GM21390 (cell line): ENCODE results near the gene PDE2A.

Experiments
- ATAC-seq: cut with Tn5 transposase; IDR thresholded peaks from one replicate; pipeline ENCODE4 v1.9.1; 2021; ENCODE audit not compliant: unreplicated experiment

The PDE2A gene

DNA sequence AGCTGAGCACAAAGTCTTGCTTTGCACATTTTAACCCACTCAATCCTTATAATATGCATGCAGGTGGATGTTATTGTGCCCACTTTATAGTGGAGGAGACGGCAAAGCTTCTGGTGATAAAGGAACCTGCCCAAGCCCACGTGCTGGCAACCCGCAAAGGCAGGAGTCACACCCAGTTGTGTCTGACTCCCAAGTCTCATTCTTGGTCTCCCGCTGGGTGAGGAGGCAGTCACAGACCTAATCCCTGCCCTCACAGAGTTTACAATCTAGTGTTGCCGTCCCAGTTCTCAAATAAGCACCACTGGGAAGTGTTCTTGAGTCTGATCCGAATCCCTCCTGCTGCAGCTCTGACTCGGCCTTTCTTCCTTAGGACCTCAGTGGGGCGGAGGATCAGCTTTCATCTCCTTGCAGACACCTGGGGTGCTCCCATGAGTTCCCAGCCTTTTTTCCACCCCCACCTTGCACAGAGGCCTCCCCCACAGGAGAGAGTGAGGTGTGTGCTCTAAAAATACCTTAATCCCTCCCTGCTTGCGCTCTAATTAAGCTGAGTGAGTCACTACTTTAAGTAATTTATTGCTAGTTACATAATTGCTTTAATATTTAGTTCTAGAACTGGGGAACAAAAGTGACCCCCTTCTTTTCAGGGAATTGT is 15.1 kb downstream of the PDE2A start:
- no peak for ATAC-seq

DNA sequence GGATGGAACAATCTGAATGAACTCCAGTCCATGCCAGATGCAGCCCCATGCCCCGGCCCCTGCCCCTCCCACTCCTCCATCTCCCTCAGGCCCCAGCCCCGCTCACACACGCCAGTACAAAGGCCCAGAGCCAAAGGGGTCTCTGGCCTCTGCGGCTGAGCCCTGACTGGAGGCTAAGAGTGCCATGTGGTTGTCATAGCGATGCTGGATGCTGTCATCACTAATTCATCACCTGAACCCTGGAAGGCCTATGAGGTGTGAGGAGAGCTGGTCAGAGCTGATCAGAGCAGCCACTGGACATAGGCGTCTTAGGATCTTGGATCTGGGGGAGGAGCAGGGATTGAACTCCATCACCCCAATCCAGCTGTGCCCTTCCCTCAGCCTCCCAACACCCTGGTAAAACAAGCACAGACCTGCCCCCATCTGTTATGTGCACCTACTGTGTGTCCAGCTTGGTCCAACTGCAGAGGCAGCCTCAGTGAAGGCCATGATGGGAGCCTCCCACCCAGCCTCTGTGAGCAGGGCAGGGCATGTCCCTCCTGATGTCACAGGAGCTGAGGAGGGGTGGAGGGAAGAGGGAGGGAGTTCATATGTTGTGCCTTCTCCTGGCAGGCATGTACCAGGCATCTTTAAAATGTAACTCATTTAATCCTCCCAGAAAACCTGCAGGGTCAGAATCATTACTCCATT is 16.7 kb downstream of the PDE2A start:
- ATAC-seq = no peak

DNA sequence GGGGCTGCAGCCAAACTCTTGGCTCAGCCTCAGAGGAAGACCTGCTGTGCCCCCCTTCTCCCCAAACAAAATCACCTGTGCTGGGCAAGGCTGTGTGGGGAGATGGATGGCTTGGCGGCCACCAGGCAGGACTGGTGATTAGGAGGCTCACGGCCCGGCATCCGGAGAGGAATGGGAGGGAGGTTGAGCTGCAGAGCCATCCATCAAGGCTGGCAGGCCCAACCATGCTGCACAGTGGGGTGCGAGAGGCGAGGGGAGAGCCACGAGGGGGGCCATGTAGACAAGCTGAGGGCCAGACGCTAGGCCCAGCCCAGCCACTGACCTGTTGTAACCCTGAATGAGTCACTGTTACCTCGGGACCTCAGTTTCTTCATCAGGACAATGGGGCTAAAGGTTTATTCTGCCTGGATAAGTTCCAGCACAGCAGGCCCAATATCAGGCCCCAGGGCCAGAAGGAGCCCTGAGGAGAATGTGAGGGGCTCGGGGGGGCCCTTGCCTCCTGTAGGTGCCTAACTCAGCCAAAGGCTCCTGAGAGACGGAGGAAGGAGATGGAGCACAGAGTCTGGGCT is 18.2 kb downstream of the PDE2A start:
- ATAC-seq = no peak

DNA sequence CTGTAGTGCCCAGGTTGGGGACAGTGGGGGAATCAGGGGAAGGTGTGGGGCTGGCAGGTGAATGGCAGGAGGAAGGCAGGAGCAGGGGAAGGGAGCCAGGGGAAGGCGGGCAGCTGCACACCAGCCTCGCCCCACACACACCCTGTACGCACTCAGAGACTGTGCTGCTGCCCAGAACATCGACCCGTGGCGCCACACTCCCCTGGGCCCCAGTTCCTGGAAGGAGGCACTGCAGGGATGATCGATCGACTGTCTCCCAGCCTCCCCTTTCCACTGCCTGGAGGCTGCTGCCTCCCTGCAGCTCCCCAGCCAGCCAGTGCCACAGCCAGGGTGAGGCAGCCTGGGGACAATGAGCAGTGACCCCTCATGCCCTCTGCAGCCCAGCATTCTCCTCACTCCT is 19.2 kb downstream of the PDE2A start:
- no peak for ATAC-seq

DNA sequence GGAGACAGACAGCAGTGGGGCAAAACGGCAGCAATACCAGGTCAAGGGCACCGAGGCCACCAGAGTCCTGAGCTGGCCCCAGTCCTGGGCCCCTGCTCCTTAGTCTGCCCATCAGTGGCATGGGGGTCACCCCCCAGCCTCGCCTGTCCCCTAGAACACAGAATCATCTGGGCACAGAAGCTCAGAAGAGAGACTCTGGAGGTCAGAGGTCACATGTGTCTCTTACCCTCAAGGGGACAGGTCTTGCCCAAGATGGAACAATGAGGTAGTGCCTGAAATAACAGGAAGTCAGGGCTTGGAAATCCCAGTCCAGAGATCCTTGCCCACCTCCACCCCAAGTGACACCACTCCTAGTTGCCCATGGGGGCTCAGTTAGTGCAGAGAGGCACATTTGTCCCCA is 20.6 kb downstream of the PDE2A start:
- ATAC-seq = no peak

DNA sequence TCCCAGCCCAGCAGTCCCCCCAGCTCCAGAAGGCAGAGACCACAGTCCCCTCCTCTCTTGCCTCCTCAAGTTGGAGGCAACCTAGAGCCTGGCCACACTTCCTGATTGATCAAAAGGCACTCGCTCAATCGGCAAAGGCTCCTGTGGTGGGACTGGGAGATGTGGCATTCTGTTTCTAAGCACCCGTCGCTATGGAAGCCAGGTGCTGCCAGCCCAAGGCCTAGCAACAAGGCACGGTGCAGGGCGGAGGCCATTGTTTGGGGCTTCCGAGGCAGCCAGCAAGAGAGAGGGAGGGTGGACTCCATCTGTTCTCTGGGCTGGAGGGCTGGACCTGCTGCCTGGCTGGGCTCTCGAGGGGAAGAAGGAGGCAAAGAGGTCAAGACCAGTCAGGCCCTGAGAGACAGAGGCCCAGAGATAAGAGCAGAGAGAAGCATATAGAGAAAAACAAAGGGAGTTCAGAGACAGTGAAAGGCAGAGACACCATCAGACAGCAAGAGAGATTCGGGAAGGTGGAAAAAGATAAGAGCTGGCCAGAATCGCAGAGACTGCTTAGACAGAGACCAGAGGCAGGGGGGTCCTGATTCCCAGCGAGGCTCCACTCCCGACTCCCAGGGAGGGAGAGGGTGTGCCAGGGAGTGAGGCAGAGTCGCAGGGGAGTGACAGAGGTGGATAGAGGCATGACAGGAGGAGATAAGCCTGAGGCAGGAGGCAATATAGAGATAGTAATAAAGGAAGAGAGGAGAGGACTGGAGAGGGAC is 21.2 kb downstream of the PDE2A start:
- no peak for ATAC-seq

DNA sequence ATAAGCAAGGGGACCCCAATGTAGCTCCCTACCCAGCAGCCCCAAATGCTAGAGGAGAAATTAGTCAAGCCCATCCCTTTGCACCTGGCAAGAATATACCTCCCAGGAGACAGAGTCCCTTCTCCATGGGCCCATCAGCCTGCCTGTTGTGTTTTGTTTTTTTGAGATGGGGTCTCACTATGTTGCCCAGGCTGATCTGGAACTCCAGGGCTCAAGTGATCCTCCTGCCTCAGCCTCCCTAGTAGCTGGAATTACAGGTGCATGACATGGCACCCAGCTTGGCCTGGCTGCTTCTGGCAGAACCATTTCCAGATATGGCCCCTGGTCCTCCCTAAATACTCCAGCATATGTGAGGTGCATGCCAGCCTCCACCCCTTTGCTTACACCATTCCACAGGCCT is 22.1 kb downstream of the PDE2A start:
- no peak for ATAC-seq

DNA sequence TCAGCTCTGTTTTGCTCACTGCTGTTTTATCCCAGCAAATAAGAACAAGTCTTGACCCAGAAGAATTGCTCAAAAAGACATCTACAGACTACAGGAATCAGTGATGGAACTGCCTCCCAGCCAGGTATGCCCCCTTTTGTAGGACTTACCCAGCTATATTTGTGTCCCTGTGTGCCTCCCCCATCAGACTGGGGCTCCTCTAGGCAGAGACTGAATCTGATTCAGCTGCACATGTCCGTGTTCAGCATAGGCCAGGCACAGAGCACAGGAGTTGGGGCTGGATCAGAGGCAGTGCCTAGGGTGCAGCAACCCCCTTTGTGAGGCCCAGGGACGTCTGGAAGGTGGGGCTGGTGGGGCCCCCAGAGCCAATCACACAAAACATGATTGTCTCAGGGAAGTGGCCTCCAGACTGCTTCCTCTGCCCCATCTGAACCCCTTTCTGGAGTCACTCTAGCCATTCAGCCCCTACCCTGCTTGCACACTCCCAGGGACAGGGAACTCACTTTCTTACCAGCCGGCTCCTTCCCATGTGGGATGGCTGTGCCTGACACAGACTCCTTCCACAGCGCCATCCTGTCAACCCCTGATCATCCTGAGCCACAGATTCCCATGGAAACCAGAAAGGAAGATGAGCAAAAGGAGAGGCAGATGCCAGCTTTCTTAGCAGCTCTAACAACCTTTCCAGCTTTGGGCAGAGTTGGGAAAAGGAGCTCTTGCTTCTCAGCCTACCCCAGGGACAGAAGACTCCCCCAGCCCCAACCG is 24.8 kb downstream of the PDE2A start:
- no peak for ATAC-seq

DNA sequence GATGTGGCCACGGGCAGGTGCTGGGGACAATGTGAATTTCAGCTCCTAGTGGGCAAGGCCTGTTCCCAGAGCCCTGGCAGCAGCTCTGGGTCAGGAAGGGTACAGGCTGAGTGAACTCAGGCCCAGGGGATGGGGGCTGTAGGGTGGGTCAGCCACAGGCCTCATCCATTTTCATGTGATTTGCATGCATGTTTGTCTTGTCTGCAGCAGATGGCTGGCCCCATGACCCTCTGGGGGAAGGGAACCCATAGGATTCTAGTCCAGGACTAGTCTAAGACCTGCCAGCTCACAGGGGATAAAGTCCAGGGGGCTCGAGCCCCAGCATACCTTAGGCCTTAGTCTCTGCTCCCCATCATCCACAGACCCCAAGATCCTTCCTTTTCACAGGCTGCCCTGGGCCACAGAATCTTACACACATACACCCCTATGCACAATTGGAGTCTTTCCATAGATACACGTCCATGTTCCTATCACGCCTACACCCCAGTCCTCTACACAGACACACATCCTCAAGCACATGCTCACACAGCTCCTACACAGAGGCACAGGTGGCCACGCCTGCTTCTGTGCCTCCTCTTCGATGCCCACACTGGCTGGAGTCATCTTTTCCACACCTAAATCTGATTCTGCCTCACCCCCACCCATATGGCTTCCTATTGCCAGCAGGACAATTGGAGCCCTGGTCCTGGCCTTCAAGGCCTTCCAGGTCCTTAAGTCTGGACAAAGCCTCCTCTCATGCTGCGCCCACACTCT is 25.7 kb downstream of the PDE2A start:
- ATAC-seq = no peak

DNA sequence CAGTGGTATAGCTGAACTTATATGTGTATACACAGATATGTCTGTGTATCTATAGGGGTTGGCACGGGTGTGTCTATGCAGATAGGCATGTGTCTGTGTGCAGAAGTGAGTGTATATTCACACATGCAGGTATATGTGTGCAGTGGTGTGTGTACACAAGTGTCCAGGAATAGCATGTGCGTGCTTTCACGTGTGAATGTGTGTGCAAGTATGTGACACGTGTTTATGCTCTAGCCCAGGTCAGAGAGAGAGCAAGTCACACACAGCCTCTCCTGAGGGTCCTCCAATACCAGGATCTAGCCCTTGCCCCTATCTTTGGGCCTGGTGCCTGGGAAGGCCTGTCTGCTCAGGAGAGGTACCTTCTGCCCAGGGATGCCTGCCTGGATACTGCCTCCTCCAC is 26.3 kb downstream of the PDE2A start:
- no peak for ATAC-seq

DNA sequence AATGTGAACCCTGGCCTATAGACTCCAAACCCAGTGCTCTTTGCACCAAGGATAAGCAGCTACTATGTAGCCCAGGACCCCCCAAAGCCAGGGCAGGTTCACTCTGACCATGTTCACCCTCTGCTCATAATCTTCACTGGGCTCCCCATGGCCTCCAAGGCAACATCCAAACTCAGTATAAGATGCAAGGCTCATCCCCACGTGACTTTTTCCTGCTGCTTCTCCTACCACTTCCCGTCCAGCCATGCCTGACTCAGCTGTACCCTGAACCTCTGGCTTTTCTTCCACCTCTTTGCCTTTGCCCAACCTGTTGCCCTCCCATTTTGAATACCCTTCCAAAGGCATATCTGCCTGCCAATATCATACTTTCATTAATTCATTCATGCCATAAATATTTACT is 27.8 kb downstream of the PDE2A start:
- ATAC-seq = no peak

DNA sequence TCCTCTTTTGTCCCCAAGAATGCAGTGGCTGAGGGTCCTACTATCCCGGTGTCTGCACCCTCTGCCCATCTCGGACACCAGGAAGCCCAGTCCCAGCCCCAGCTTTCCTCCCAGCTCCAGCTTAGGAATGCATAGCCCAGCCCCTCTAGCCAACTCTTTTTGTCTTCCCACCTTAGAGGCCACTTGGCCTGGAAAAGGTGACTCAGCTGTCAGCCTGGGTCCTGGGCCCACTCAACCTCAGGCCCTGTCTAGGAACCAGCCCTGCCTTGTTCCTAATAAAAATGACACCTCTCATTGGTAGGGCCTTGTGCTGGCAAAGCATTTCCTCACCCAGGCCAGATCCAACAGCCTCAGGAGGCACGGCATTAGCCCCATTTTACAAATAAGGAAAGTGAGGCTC is 28.2 kb downstream of the PDE2A start:
- ATAC-seq = no peak

DNA sequence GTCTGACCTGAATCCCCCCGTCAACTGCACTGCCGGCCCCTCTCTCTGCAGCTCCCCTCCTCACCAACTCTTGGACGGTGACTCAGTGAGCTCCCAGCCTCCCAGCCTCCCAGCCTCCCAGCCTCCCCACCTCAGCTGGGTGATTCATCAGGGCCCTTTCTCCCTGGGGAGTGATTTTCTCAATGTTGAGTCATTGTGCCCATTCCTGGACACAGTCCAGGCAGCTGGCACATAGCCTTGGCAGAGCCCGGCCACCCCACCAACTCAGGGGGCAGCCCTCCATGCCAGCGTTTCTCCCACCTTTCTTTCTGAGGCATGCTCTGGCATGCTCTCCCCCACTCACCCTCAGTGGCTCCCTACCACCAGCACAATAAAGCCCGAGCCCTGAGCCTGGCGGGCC is 30.7 kb downstream of the PDE2A start:
- no peak for ATAC-seq

DNA sequence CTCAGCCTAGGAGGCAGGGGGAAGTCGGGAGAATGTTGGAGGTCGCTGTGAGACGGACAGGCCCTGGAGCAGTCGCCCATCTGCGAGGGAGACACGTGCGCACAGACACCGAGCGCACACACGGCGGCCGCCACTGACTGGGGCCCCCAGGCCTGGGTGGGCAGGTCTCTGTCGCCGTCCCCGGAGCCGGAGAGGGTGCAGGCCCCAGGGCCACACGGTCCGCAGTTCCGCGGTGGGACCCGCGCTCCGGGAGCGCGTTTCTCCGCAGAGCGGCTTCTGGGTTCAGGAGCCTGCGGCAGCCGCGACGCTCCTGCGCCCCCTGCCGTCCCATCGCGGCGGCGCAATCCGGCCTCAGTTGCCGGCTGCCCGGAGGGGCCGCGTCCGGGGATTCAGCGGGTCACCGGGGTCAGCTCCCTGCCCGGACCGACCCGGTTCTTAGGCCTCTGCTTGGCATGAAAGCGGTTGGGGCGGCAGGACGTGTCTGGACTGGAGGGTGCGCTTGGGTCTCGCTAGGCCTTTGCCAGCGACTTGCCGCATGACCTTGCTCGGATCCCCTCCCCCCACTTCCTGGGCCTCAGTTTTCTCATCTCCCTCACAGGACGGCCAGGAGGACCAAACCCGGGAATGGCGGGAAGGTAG is 31.2 kb downstream of the PDE2A start:
- peak; percentile 53 for ATAC-seq

DNA sequence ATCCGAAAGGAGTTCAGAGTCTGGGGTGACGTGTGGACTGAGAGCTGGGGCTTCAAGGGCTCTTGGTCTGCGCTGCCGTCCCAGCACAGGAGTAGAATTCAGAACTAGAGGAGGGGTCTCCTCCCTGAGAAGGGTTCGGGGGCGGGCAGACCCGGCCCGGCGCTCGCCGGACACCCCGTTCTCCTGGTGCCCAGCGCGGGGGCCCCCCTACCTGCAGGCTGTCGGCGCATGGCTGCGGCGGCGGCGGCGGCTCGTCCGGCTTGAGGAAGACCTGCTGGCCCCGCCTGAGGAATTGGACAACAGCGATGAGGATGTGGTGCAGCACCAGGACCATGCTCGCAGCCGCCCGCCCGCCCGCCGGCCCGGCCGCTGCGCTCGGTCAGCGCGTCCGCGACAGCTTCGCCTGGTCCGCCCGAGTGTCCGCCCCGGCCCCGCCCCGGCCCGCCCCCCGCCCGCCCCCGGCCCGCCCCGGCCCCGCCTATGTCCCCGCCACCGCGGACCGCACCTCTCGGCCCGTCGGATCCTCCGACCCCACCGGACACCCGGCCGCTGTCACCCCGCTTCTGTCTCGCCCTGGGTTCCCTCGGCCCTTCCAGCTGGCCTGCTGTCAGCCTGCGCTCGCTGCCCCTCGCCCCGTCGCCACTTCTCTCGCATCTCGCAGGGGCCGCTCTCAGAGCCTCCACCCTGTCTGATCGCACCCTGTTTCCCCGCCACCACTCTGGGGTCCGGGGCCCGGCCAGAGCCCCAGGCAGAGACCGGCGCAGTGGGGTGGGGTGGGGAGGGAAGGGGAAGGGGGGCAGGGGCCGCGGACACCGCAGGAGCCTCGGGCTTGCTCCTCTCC is 32.0 kb downstream of the PDE2A start:
- ATAC-seq = no peak

DNA sequence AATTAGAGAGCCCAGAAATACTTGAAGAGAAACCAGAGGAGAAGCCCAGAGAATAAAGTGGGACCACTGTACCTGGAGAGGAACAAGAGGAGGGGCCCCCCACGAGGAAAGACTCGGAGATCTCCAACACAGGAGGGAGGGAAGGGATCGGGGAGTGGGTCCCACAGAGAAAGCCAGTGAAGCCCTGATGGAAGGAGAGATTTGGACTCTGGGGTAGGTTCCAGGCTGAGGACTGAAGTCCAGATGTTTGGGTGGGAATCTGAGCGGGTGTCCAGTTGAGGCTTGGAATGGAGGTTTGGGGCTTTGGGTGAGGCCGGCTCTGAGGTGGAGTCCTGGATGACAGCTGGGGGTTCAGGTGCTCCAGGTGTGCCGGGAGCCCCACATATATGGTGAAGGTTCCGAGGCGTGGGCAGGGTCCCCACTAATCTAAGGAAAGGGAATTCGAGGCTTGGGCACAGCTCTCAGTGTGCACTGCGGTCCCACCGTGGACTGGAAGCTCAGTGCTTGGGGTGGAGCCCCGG is 32.6 kb downstream of the PDE2A start:
- ATAC-seq = no peak

DNA sequence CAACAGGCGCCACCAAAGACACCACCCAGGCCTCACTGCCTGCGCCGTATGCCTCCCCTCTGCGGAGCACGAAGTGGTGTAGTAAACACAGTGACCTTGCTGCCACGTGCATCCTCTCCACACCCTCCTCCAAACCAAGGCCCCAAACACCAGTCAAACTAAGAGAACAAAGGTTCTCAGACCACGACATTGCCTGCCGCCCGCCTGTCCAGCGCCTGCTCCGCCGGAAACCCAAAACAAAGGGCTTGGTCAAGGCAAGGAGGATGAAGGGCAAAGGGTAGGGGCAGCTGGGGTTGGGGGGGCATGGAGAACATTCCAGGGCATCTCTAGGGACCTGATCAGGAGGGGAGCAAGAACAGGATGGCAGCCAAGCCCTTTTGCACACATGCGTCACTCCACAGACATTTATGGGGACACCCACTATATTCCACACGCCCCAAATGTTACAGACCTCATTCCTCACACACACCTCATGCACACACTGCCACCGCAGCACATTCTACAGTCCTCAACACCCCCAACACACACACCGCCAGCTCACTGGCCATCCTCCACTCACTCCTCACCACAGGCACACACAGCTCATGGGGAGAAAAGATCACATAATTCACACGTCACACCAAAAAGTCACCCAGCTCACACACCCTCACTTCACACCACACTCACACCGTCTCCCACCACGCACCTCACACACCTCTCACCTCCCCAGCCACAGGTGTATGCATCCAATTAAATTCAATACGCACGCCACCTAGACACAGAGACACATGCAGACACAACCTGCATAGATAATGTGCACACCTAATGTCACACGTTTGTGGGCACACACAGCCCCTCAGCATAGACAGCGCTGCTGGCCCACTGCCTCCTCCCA is 34.5 kb downstream of the PDE2A start:
- ATAC-seq = no peak

DNA sequence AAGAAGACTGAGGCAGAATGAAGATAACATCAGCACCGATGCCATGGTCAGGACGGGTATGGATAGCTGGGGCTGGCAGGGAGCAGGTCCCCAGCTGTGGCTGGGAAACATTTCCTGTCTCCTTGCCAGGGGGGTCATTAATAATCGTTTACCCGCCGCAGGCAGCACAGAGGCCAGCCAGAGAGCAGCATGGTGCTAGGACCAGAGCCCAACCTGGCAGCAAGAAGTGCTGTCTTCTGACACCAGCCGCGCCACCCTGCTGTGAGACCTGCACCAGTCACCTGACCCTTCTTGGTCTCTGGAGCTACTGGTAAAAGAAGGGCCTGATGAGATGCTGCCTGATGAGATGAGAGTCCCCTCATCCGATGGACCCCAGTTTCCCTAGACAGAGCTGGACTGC is 36.3 kb downstream of the PDE2A start:
- ATAC-seq = no peak
